Kidney (tissue), 14 donors: ENCODE results near the gene STK11. TPM values are rescaled to one million over a fixed set of nuclear protein-coding genes. Genes with fewer than 3 reads are reported as not detected.

Experiments used
- DNase-seq, 5 donors: peaks; one replicate each; pipeline ENCODE4 v3.0.0-alpha.2; 2013 to 2020
- FAIRE-seq: peaks from 2 replicates; lab custom pipeline; 2012; peaks lifted over from hg19 to GRCh38; lab: Jason Lieb, UNC
- H3K27ac ChIP-seq, 2 donors: one replicate each; pipeline ENCODE4 v1.7.0; 2013; ENCODE audit warnings: low read depth in 2 of 2, low read length in 2 of 2, inconsistent platforms in 1 of 2
- H3K27me3 ChIP-seq: one replicate; pipeline ENCODE4 v1.7.1; 2013; ENCODE audit warnings: low read length, inconsistent platforms; ENCODE audit not compliant: control insufficient read depth, insufficient read depth
- H3K36me3 ChIP-seq, 3 donors: one replicate each; pipeline versions ENCODE4 v1.7.0 to v1.7.1; 2013; ENCODE audit warnings: low read length in 3 of 3, control low read depth in 1 of 3, inconsistent platforms in 1 of 3; ENCODE audit not compliant: insufficient read depth in 3 of 3, control insufficient read depth in 2 of 3
- H3K4me1 ChIP-seq, 3 donors: one replicate each; pipeline versions ENCODE4 v1.7.0 to v1.7.1; 2013; ENCODE audit warnings: low read length in 3 of 3, inconsistent platforms in 1 of 3, low read depth in 1 of 3; ENCODE audit not compliant: control insufficient read depth in 2 of 3, insufficient read depth in 2 of 3
- H3K4me3 ChIP-seq, 3 donors: one replicate each; pipeline versions ENCODE4 v1.7.0 to v1.8.1; 2013; ENCODE audit warnings: low read length in 3 of 3, control low read depth in 1 of 3, inconsistent platforms in 1 of 3
- H3K9ac ChIP-seq, 3 donors: one replicate each; pipeline versions ENCODE4 v1.7.0 to v1.7.1; 2013; ENCODE audit warnings: low read length in 3 of 3, control low read depth in 1 of 3, inconsistent platforms in 1 of 3
- H3K9me3 ChIP-seq, 3 donors: one replicate each; pipeline versions ENCODE4 v1.7.0 to v1.7.1; 2013; ENCODE audit warnings: low read length in 3 of 3, control low read depth in 1 of 3, inconsistent platforms in 1 of 3; ENCODE audit not compliant: control insufficient read depth in 2 of 3, insufficient read depth in 1 of 3
- intact Hi-C: fragments of 100-400 bp; cut with DNase I; formaldehyde crosslinking; loops from one replicate; pipeline ENCODE4 v1.11.1; 2022
- polyA plus RNA-seq: library from polyadenylated mRNA; stranded (reverse); fragments of 350-450 nt; fragmentation: Illumina TruSeq; extraction: RNeasy Lipid Tissue Mini Kit (QIAGEN cat#74804); gene quantifications from one replicate; pipeline ENCODE4 v1.2.3, GENCODE V29; 2014; ENCODE audit warnings: low read depth, low replicate concordance; ENCODE audit not compliant: insufficient read depth
- total RNA-seq: library from RNA; stranded (reverse); fragmentation: NEBNext Ultra II Directional; extraction: Animal tissue kit (Norgen Biotek cat#: 25700); gene quantifications from one replicate; pipeline ENCODE4 v1.2.1, GENCODE V29; 2021
- TF ChIP-seq, protein P1 (sequence below): IDR thresholded peaks from 3 replicates; pipeline ENCODE4 v1.5.1; 2012; ENCODE audit warnings: mild to moderate bottlenecking, moderate library complexity, borderline replicate concordance; ENCODE audit not compliant: insufficient read depth; ENCODE audit errors: extremely low read depth
- donor health status: control.
- donor health status: control.
- donor health status: control.
- donor health status: control.
- donor health status: control.
- donor health status: DM: yes; HTN: yes; CAD: no.
- donor health status: Normal renal cell carcinoma (clear cell type).

STK11 gene
- total and polyA plus RNA-seq, 2 donors from 2014 or later = 40.7 to 57.7 TPM

DNA sequence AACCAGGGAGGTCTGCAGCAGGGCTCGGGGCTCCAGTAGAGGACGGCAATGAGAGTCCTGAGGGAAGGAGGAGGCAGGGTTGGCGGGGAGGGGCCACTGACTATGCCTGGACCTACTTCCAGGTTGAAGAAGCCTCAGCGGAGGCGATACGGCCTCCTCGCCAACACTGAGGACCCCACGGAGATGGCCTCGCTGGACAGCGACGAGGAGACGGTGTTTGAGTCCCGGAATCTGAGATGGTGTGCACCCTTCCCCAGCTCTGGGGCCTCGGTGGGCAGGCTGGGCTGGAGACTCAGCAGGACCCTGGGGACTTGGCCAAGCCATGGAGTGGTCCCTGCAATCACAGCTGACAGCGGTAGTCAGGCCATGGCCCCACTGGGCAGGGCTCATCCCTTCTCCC, 71.5 kb downstream of the STK11 start:
- no peak overlapping the region for H3K4me3 ChIP-seq
- DNase-seq (no peak), FAIRE-seq (no peak)
- no peak overlapping the region for H3K27ac ChIP-seq
- H3K27me3 ChIP-seq = no peaks in the 10 kb centered on the region
- intact Hi-C loops = no loop called here
- H3K9ac ChIP-seq = no peak overlapping the region
- peaks cover 0 to 30% (median 10%) of the 10 kb centered on the region in 3 donors for H3K4me1 ChIP-seq
- H3K9me3 ChIP-seq = no peaks in the 10 kb centered on the region
- TF ChIP-seq, protein P1, sequence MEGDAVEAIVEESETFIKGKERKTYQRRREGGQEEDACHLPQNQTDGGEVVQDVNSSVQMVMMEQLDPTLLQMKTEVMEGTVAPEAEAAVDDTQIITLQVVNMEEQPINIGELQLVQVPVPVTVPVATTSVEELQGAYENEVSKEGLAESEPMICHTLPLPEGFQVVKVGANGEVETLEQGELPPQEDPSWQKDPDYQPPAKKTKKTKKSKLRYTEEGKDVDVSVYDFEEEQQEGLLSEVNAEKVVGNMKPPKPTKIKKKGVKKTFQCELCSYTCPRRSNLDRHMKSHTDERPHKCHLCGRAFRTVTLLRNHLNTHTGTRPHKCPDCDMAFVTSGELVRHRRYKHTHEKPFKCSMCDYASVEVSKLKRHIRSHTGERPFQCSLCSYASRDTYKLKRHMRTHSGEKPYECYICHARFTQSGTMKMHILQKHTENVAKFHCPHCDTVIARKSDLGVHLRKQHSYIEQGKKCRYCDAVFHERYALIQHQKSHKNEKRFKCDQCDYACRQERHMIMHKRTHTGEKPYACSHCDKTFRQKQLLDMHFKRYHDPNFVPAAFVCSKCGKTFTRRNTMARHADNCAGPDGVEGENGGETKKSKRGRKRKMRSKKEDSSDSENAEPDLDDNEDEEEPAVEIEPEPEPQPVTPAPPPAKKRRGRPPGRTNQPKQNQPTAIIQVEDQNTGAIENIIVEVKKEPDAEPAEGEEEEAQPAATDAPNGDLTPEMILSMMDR = no peak
- peaks cover 2 to 32% (median 8%) of the 10 kb centered on the region in 3 donors for H3K36me3 ChIP-seq

Other genes starting within 250 kb of the STK11 start
- gene WDR18, start 221.4 kb upstream of the STK11 start, total RNA-seq = 40.3 TPM
- gene WDR18, start 221.4 kb upstream of the STK11 start, polyA plus RNA-seq = 77.2 TPM
- gene GRIN3B, start 205.4 kb upstream of the STK11 start, total RNA-seq = 0.44 TPM
- 0.15 TPM for gene GRIN3B, start 205.4 kb upstream of the STK11 start, polyA plus RNA-seq
- gene TMEM259, start 184.7 kb upstream of the STK11 start, total RNA-seq = 180 TPM
- gene TMEM259, start 184.7 kb upstream of the STK11 start, polyA plus RNA-seq = 129 TPM
- not detected for gene RNU6-2, start 184.3 kb upstream of the STK11 start, total RNA-seq
- gene RNU6-2, start 184.3 kb upstream of the STK11 start, polyA plus RNA-seq = not detected
- gene CNN2, start 179.2 kb upstream of the STK11 start, total RNA-seq = 131 TPM
- 64.1 TPM for gene CNN2, start 179.2 kb upstream of the STK11 start, polyA plus RNA-seq
- 20.4 TPM for gene ABCA7, start 165.7 kb upstream of the STK11 start, total RNA-seq
- gene ABCA7, start 165.7 kb upstream of the STK11 start, polyA plus RNA-seq = 11.7 TPM
- gene ARHGAP45, start 138.6 kb upstream of the STK11 start, total RNA-seq = 50.0 TPM
- gene ARHGAP45, start 138.6 kb upstream of the STK11 start, polyA plus RNA-seq = 11.8 TPM
- gene POLR2E, start 110.4 kb upstream of the STK11 start, total RNA-seq = 158 TPM
- gene POLR2E, start 110.4 kb upstream of the STK11 start, polyA plus RNA-seq = 189 TPM
- gene GPX4, start 101.8 kb upstream of the STK11 start, total RNA-seq = 268 TPM
- gene GPX4, start 101.8 kb upstream of the STK11 start, polyA plus RNA-seq = 966 TPM
- 156 TPM for gene SBNO2, start 31.5 kb upstream of the STK11 start, total RNA-seq
- gene SBNO2, start 31.5 kb upstream of the STK11 start, polyA plus RNA-seq = 12.2 TPM
- 1.1 TPM for gene CBARP, start 32.2 kb downstream of the STK11 start, total RNA-seq
- 1.0 TPM for gene CBARP, start 32.2 kb downstream of the STK11 start, polyA plus RNA-seq
- 183 TPM for gene ATP5F1D, start 36.0 kb downstream of the STK11 start, total RNA-seq
- gene ATP5F1D, start 36.0 kb downstream of the STK11 start, polyA plus RNA-seq = 641 TPM
- gene MIDN, start 42.8 kb downstream of the STK11 start, total RNA-seq = 205 TPM
- gene MIDN, start 42.8 kb downstream of the STK11 start, polyA plus RNA-seq = 21.3 TPM
- gene CIRBP, start 63.6 kb downstream of the STK11 start, total RNA-seq = 533 TPM
- 408 TPM for gene CIRBP, start 63.6 kb downstream of the STK11 start, polyA plus RNA-seq
- gene FAM174C, start 69.8 kb downstream of the STK11 start, total RNA-seq = 35.3 TPM
- gene FAM174C, start 69.8 kb downstream of the STK11 start, polyA plus RNA-seq = 94.7 TPM
- gene EFNA2, start 80.1 kb downstream of the STK11 start, total RNA-seq = not detected
- not detected for gene EFNA2, start 80.1 kb downstream of the STK11 start, polyA plus RNA-seq
- gene NDUFS7, start 178.1 kb downstream of the STK11 start, total RNA-seq = 85.5 TPM
- gene NDUFS7, start 178.1 kb downstream of the STK11 start, polyA plus RNA-seq = 265 TPM
- gene GAMT, start 195.8 kb downstream of the STK11 start, total RNA-seq = 16.3 TPM
- gene GAMT, start 195.8 kb downstream of the STK11 start, polyA plus RNA-seq = 209 TPM
- 98.5 TPM for gene DAZAP1, start 201.8 kb downstream of the STK11 start, total RNA-seq
- 47.7 TPM for gene DAZAP1, start 201.8 kb downstream of the STK11 start, polyA plus RNA-seq
- gene RPS15, start 232.6 kb downstream of the STK11 start, total RNA-seq = 893 TPM
- 1,823 TPM for gene RPS15, start 232.6 kb downstream of the STK11 start, polyA plus RNA-seq
- gene APC2, start 244.3 kb downstream of the STK11 start, total RNA-seq = 0.25 TPM
- gene APC2, start 244.3 kb downstream of the STK11 start, polyA plus RNA-seq = not detected